Progenitor cell of endocrine pancreas (in vitro differentiated cells): Measurements from ENCODE around the gene SKP2. TPM values are rescaled to one million over a fixed set of nuclear protein-coding genes. Genes with fewer than 3 reads are reported as not detected.

Source experiments
- DNase-seq: peaks from one replicate; pipeline ENCODE4 v3.0.0; 2021; ENCODE audit warnings: low spot score; ENCODE audit not compliant: unreplicated experiment
- H3K27ac Mint-ChIP-seq: 2 replicates; pipeline ENCODE4 v1.8.0; 2021; ENCODE audit warnings: mild to moderate bottlenecking, moderate library complexity, mixed read lengths
- H3K27me3 Mint-ChIP-seq: 2 replicates; pipeline ENCODE4 v1.8.0; 2021; ENCODE audit warnings: mixed read lengths
- H3K36me3 Mint-ChIP-seq: 2 replicates; pipeline ENCODE4 v1.8.0; 2022; ENCODE audit warnings: mixed read lengths; ENCODE audit not compliant: insufficient read depth
- H3K4me1 Mint-ChIP-seq: 2 replicates; pipeline ENCODE4 v1.8.0; 2021; ENCODE audit warnings: low read depth, mixed read lengths
- H3K4me3 Mint-ChIP-seq: 2 replicates; pipeline ENCODE4 v1.8.0; 2021; ENCODE audit warnings: low read depth, mild to moderate bottlenecking, moderate library complexity, mixed read lengths
- H3K9me3 Mint-ChIP-seq: 2 replicates; pipeline ENCODE4 v1.8.0; 2021; ENCODE audit warnings: low read depth, mixed read lengths
- CTCF ChIP-seq: fragments of 200-600 bp; sonication (generic); IDR thresholded peaks from one replicate; pipeline ENCODE4 v1.5.0; 2021; ENCODE audit warnings: antibody characterized with exemption, mild to moderate bottlenecking; ENCODE audit not compliant: unreplicated experiment
- long read RNA-seq: library from polyadenylated mRNA; unstranded; transcript quantifications from one replicate; pipeline ENCODE4 v2.0.0, GENCODE V29; 2020
- total RNA-seq: library from RNA; stranded (reverse); gene quantifications from 2 replicates; pipeline ENCODE4 v1.2.1, GENCODE V29; 2021

SKP2 gene
- 61.3 and 68.4 TPM in 2 replicates for total RNA-seq
- long read RNA-seq, transcript SKP2-201 (10 exons, 1,537 nt), result minor isoform, 14 of 52 reads
- long read RNA-seq, transcript SKP2-202 (10 exons, 3,759 nt), result major isoform, 17 of 52 reads
- long read RNA-seq, partial matches to known transcripts, result 1 of 52 reads
- long read RNA-seq, other reads (novel, unspliced or antisense), result 20 of 52 reads

- no peaks in the 10 kb centered on the region for H3K9me3 Mint-ChIP-seq
- peak within 1 kb of the TSS; percentile 97 for H3K27ac Mint-ChIP-seq
- no peaks in the 10 kb centered on the region for H3K27me3 Mint-ChIP-seq
- TF ChIP-seq CTCF, result no peak
- peaks cover 19% of the 10 kb centered on the region for H3K36me3 Mint-ChIP-seq
- peaks cover 43% of the 10 kb centered on the region for H3K4me1 Mint-ChIP-seq
- peak; percentile 91 for DNase-seq
- H3K4me3 Mint-ChIP-seq, result peak within 1 kb of the TSS; percentile 95
Measured at GRCh38 chr5:36151434-36152323, at the start of gene SKP2, which contains the start of gene LMBRD2. Gene SKP2, plus strand, starts transcription at chr5:36152111. Its CDS starts 152 bp downstream, at chr5:36152263. Gene LMBRD2, minus strand, starts transcription at chr5:36151887. Its CDS starts 8,538 bp downstream, at chr5:36143349.

GRCh38 chr5:36105819-36106218 lies 46.1 kb upstream of the SKP2 start:
- H3K27me3 Mint-ChIP-seq, result no peaks in the 10 kb centered on the region
- peaks cover 10% of the 10 kb centered on the region for H3K36me3 Mint-ChIP-seq
- DNase-seq, result no peak
- TF ChIP-seq CTCF, result no peak
- H3K27ac Mint-ChIP-seq, result no peak overlapping the region
- H3K9me3 Mint-ChIP-seq, result no peaks in the 10 kb centered on the region
- H3K4me3 Mint-ChIP-seq, result no peak overlapping the region
- peaks cover 8% of the 10 kb centered on the region for H3K4me1 Mint-ChIP-seq

GRCh38 chr5:36108758-36109460 lies 43.0 kb upstream of the SKP2 start:
- no peak overlapping the region for H3K27ac Mint-ChIP-seq
- no peak for DNase-seq
- peaks cover 10% of the 10 kb centered on the region for H3K36me3 Mint-ChIP-seq
- no peak overlapping the region for H3K4me3 Mint-ChIP-seq
- no peak for TF ChIP-seq CTCF
- no peaks in the 10 kb centered on the region for H3K9me3 Mint-ChIP-seq
- H3K27me3 Mint-ChIP-seq, result no peaks in the 10 kb centered on the region
- H3K4me1 Mint-ChIP-seq, result peaks cover 22% of the 10 kb centered on the region

- Mint-ChIP-seq H3K36me3 (peaks cover 11% of the 10 kb centered on the region), H3K4me3 (no peak overlapping the region), H3K27ac (no peak overlapping the region), H3K4me1 (peaks cover 19% of the 10 kb centered on the region), H3K9me3 (no peaks in the 10 kb centered on the region), H3K27me3 (no peaks in the 10 kb centered on the region)
- TF ChIP-seq CTCF, result no peak
- no peak for DNase-seq
Measured at GRCh38 chr5:36111238-36111637, 40.7 kb upstream of the SKP2 start.

GRCh38 chr5:36125868-36126267 lies 26.0 kb upstream of the SKP2 start:
- peaks cover 4% of the 10 kb centered on the region for H3K4me1 Mint-ChIP-seq
- no peak for DNase-seq
- H3K27ac Mint-ChIP-seq, result no peak overlapping the region
- no peak for TF ChIP-seq CTCF
- no peaks in the 10 kb centered on the region for H3K27me3 Mint-ChIP-seq
- H3K4me3 Mint-ChIP-seq, result no peak overlapping the region
- peaks cover 17% of the 10 kb centered on the region for H3K36me3 Mint-ChIP-seq
- H3K9me3 Mint-ChIP-seq, result peaks cover 9% of the 10 kb centered on the region
